Measurements from ENCODE around the gene PDK1. TPM values are rescaled to one million over a fixed set of nuclear protein-coding genes. Genes with fewer than 3 reads are reported as not detected.

Gene PDK1
- total RNA-seq, 2 experiments from 2014 or later: 30.0 to 31.1 TPM

DNA sequence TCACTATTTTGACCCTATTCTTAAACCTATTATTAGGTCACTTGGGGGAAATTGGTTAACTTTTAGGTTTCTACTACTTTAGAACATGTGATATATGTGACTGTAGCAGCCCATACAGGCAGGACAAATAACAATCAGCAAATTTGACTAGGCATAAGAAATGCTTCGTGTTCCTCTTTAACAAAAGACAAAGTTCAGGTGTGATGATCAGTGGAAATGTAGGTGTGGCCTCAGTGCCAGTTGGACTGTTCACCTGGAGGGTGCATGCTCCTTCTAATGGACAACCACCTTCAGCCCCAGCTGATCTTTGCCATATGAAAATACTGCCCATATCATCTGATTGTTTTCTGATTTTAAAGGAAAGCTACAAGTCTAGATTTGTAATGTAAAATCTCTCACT, 6.4 kb downstream of the PDK1 start:
- Histone ChIP-seq H3K4me3 (ENCODE audit: low read length) (no peak overlapping the region), H3K27me3 (ENCODE audit: control insufficient read depth in 1 of 2, insufficient read depth in 2 of 2, low read length in 2 of 2) (no peaks in the 10 kb centered on the region), H3K36me3 (ENCODE audit: insufficient read depth, low read length) (peaks cover 54% of the 10 kb centered on the region), H3K4me1 (ENCODE audit: insufficient read depth, low read length) (peaks cover 12% of the 10 kb centered on the region), H3K27ac (ENCODE audit: low read depth in 1 of 2, low read length in 2 of 2) (no peak overlapping the region), H3K9me3 (ENCODE audit: control insufficient read depth in 1 of 2, insufficient read depth in 1 of 2, low read length in 2 of 2) (no peaks in the 10 kb centered on the region)
- no peak for DNase-seq
- intact Hi-C loops (cut with DNase I, micrococcal nuclease): no loop called here
- peak overlapping the region; percentile 27 for H3K27ac Mint-ChIP-seq
- TF ChIP-seq, protein P1, sequence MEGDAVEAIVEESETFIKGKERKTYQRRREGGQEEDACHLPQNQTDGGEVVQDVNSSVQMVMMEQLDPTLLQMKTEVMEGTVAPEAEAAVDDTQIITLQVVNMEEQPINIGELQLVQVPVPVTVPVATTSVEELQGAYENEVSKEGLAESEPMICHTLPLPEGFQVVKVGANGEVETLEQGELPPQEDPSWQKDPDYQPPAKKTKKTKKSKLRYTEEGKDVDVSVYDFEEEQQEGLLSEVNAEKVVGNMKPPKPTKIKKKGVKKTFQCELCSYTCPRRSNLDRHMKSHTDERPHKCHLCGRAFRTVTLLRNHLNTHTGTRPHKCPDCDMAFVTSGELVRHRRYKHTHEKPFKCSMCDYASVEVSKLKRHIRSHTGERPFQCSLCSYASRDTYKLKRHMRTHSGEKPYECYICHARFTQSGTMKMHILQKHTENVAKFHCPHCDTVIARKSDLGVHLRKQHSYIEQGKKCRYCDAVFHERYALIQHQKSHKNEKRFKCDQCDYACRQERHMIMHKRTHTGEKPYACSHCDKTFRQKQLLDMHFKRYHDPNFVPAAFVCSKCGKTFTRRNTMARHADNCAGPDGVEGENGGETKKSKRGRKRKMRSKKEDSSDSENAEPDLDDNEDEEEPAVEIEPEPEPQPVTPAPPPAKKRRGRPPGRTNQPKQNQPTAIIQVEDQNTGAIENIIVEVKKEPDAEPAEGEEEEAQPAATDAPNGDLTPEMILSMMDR (IDR thresholded peaks at IDR 0.05): no peak
- H3K9me3 Mint-ChIP-seq: no peaks in the 10 kb centered on the region
- H3K27me3 Mint-ChIP-seq: no peaks in the 10 kb centered on the region
- ChIA-PET CTCF (interaction anchor here (0.8 kb wide), 1 partner anchor 96 kb away, joined by 3 read pairs; no protein-coding TSS in a partner anchor), POLR2A (no interaction called here)
- H3K4me3 Mint-ChIP-seq: no peak overlapping the region
- H3K4me1 Mint-ChIP-seq (ENCODE audit: low read depth): peaks cover 65% of the 10 kb centered on the region
- ATAC-seq (ENCODE audit: poor library complexity): no peak
- peaks cover 79% of the 10 kb centered on the region for H3K36me3 Mint-ChIP-seq (ENCODE audit: low read depth)

DNA sequence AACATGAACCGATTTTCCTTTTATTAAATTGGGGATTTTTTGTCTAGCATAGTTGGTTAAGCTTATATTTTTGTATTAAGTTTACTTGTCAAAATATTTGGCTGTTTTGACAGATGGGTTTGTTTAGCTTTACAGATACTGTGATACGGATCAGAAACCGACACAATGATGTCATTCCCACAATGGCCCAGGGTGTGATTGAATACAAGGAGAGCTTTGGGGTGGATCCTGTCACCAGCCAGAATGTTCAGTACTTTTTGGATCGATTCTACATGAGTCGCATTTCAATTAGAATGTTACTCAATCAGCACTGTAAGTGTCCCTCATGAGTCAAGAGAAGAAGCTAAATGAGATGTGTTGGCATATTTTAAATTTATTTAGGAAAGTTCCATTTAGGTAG, 8.5 kb downstream of the PDK1 start:
- DNase-seq (no peak), ATAC-seq (ENCODE audit: poor library complexity) (no peak)
- TF ChIP-seq, protein P1 (IDR thresholded peaks at IDR 0.05): no peak
- Histone ChIP-seq H3K36me3 (ENCODE audit: insufficient read depth, low read length) (peaks cover 71% of the 10 kb centered on the region), H3K4me1 (ENCODE audit: insufficient read depth, low read length) (peaks cover 4% of the 10 kb centered on the region), H3K27me3 (ENCODE audit: control insufficient read depth in 1 of 2, insufficient read depth in 2 of 2, low read length in 2 of 2) (no peaks in the 10 kb centered on the region), H3K9me3 (ENCODE audit: control insufficient read depth in 1 of 2, insufficient read depth in 1 of 2, low read length in 2 of 2) (no peaks in the 10 kb centered on the region), H3K4me3 (ENCODE audit: low read length) (no peak overlapping the region), H3K27ac (ENCODE audit: low read depth in 1 of 2, low read length in 2 of 2) (no peak overlapping the region)
- H3K27ac Mint-ChIP-seq: no peak overlapping the region
- H3K36me3 Mint-ChIP-seq (ENCODE audit: low read depth): peaks cover 85% of the 10 kb centered on the region
- intact Hi-C loops (cut with DNase I, micrococcal nuclease): no loop called here
- H3K27me3 Mint-ChIP-seq: no peaks in the 10 kb centered on the region
- POLR2A ChIA-PET: interaction anchor here (0.6 to 1.4 kb wide), 3 partner anchors 8 to 224 kb away, joined by 3 to 6 read pairs (median 4); partner anchors contain the start of gene PDK1
- CTCF ChIA-PET: interaction anchor here (0.8 kb wide), 1 partner anchor 11 kb away, joined by 3 read pairs; no protein-coding TSS in a partner anchor
- no peaks in the 10 kb centered on the region for H3K9me3 Mint-ChIP-seq
- H3K4me3 Mint-ChIP-seq: no peak overlapping the region
- peaks cover 58% of the 10 kb centered on the region for H3K4me1 Mint-ChIP-seq (ENCODE audit: low read depth)

DNA sequence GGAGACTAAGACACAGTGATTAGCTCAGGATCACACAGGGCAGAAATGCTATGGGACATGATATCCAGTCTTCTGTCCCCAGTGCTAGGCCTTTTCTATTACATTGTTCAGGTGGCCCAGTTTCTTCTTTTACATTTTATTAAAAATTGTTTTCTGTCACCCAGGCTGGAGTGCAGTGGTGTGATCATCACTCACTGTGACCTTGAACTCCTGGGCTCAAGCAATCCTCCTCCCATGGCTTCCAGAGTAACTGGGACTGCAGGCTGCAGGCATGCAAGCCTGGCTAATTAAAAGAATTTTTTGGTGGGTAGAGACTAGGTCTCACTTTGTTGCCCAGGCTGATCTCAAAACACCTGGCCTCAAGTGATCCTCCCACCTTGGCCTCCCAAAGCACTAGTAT, 15.4 kb downstream of the PDK1 start:
- Histone ChIP-seq H3K4me3 (ENCODE audit: low read length) (no peak overlapping the region), H3K9me3 (ENCODE audit: control insufficient read depth in 1 of 2, insufficient read depth in 1 of 2, low read length in 2 of 2) (peaks cover 9 to 15% of the 10 kb centered on the region in 2 experiments), H3K27ac (ENCODE audit: low read depth in 1 of 2, low read length in 2 of 2) (no peak overlapping the region), H3K4me1 (ENCODE audit: insufficient read depth, low read length) (no peaks in the 10 kb centered on the region), H3K36me3 (ENCODE audit: insufficient read depth, low read length) (peaks cover 77% of the 10 kb centered on the region), H3K27me3 (ENCODE audit: control insufficient read depth in 1 of 2, insufficient read depth in 2 of 2, low read length in 2 of 2) (no peaks in the 10 kb centered on the region)
- Mint-ChIP-seq H3K36me3 (ENCODE audit: low read depth) (peaks cover 95% of the 10 kb centered on the region), H3K9me3 (peaks cover 10% of the 10 kb centered on the region), H3K27ac (no peak overlapping the region), H3K4me1 (ENCODE audit: low read depth) (peaks cover 26% of the 10 kb centered on the region), H3K27me3 (no peaks in the 10 kb centered on the region), H3K4me3 (no peak overlapping the region)
- TF ChIP-seq, protein P1 (IDR thresholded peaks at IDR 0.05): no peak
- intact Hi-C loops (cut with DNase I, micrococcal nuclease): no loop called here
- CTCF ChIA-PET: interaction anchor here (1.3 kb wide), 1 partner anchor 10 kb away, joined by 3 read pairs; no protein-coding TSS in a partner anchor
- POLR2A ChIA-PET: no interaction called here
- DNase-seq (no peak), ATAC-seq (ENCODE audit: poor library complexity) (no peak)

Measured in CD4-positive, alpha-beta T cell (primary cell).